ENCODE results near the gene SLC38A1. TPM values are rescaled to one million over a fixed set of nuclear protein-coding genes. Genes with fewer than 3 reads are reported as not detected.

The SLC38A1 gene
- total RNA-seq, 1 donor = 46.6 TPM

DNA sequence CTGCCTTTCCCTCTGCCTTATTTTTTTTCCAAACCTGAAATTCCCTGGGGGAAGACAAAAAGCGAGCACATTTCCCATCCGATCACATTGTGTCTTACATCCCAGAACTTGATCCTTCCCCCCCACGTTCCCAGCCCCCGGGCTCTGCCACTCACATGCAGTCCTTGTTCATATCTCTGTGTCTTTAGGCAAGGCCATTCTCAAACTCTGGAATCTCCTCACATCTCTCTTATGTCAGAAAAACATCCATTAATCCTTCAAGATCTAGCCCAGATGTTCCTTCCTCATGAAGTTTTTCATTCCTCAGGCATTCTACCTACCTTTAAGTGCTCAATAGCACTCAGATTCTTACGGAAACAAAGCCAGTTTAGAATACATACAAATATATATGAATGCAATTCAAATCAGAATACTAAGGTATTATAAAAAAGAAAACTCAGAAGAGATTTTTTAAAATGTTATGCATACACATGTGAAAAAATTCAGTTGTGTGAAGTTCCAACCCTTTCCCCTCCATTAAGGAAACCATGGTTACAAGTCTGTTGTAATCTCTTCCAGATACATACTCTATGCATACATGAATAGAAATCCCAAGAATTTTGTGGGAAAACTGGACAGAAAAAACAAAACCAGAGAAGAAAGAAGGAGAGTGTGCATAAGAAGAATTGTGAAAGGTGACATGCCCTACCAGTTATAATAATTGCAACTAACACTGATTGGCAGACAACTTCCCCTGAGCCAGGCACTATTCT is 120.3 kb downstream of the SLC38A1 start:
- DNase-seq (ENCODE audit: low read depth in 2 of 3, low spot score in 2 of 3) = no peak

DNA sequence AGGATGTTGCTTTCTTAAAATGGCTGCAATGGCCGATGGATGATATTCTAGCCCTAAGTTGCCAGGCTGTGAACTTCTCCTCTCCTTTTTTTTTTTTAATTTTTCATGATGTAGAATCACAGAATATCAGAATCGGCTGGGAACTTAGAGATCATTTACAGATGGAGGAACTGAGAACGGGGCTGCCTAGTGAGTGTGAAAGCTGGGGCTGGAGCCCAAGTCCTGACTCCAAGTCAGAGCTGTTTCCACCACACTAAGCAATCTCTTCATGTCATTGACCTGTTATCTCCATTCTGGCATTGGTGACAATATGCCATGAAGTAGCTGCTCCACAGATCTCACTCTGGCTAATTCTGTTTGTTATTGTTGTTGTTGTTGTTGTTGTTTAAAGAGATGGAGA is 121.7 kb downstream of the SLC38A1 start:
- DNase-seq (ENCODE audit: low read depth in 2 of 3, low spot score in 2 of 3) = no peak

- no peak for DNase-seq (ENCODE audit: low read depth in 2 of 3, low spot score in 2 of 3)
Measured at GRCh38 chr12:46145881-46146280, 123.0 kb downstream of the SLC38A1 start.

- no peak for DNase-seq (ENCODE audit: low read depth in 2 of 3, low spot score in 2 of 3)
Measured at GRCh38 chr12:46144433-46144832, 124.4 kb downstream of the SLC38A1 start.

- no peak for DNase-seq (ENCODE audit: low read depth in 2 of 3, low spot score in 2 of 3)
Measured at GRCh38 chr12:46136249-46136648, 132.6 kb downstream of the SLC38A1 start.

GRCh38 chr12:46135750-46136149 is 133.1 kb downstream of the SLC38A1 start:
- no peak for DNase-seq (ENCODE audit: low read depth in 2 of 3, low spot score in 2 of 3)

- no peak for DNase-seq (ENCODE audit: low read depth in 2 of 3, low spot score in 2 of 3)
Measured at GRCh38 chr12:46134852-46135251, 134.0 kb downstream of the SLC38A1 start.

DNA sequence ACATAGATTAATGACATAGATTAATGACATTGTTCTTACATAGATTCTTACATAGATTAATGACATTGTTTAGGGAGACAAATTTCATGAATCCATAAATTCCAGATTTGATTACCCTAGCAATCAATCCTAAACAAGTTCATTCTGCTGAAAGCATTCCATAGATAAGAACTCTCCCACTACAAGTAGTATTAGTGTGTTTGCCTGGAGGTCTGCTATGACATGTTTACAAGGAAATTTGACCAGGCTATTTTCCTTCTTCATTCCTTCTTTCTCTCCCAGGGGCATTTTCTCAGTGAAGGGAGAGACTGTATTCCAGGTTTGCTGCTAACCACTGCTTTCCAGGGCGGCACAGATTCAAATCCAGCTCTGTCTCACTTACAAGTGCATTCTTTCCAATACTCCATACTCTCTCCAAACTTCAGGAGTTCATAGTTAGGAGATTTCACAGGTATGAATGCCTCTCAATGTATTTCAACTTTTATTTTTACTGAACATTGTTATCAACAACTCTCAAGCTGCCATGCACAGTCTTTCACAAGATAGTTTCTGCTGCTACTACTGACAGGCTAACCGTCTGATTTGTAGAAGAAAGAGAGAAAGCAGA is 134.5 kb downstream of the SLC38A1 start:
- no peak for DNase-seq (ENCODE audit: low read depth in 2 of 3, low spot score in 2 of 3)

DNA sequence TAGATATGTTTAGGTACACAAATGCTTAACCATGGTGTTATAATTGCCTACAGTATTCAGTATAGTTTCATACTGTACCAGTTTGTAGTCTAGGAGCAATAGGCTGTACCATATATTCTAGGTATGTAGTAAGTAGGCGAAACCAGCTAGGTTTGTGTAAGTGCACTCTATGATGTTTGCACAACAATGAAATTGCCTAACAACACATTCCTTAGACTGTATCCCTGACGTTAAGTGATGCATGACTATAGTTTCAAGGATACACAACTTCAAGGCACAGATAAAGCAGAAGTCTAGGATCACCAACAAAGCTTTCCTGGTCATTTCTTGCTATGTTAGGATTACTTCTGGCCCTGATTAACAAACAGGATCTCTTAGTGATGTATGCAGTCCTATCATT is 135.1 kb downstream of the SLC38A1 start:
- no peak for DNase-seq (ENCODE audit: low read depth in 2 of 3, low spot score in 2 of 3)

Other genes with a start within 250 kb of the SLC38A1 start
- 223 TPM for gene SLC38A2, start 103.7 kb upstream of the SLC38A1 start, total RNA-seq